GM18511 (cell line): ENCODE measurements around the gene ADGRF3.
"Not testable (repeated sequence)": the region's sequence is repeated elsewhere in the genome, so short reads cannot be mapped to it uniquely, and the experiment has no call there.

Source experiments
- ATAC-seq: cut with Tn5 transposase; IDR thresholded peaks from one replicate; pipeline ENCODE4 v1.9.1; 2021; ENCODE audit warnings: mild to moderate bottlenecking, moderate library complexity; ENCODE audit not compliant: unreplicated experiment

The ADGRF3 gene

DNA sequence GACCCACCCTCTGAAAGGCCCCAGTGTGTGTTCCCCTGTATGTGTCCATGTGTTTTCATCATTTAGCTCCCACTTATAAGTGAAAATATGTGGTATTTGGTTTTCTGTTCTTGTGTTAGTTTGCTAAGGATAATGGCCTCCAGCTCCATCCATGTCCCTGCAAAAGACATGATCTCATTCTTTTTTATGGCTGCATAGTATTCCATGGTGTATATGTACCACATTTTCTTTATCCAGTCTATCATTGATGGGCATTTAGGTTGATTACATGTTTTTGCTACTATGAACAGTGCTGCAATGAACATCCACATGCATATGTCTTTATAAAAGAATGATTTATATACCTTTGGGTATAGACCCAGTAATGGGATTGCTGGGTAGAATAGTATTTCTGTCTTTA is 22.1 kb downstream of the ADGRF3 start:
- not testable (repeated sequence) for ATAC-seq

DNA sequence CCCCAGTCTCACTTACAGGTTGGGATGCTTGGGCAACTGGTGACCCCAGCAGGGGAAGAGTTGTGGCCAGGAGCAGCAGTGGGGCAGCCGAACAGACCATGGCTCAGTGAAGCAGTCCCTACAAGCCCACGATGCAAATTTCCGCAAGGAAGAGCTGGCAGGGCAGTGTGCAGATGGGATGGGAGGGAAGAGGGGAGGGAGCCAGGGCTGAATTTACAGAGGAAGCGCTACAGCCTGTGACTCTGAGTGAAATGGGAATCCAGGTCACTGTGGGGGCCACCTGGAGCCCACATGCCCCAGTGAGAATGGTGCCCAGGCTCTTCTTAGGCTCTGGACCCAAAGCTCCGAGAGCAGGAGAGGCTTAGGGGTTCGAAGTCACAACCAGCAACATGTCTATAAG is 27.6 kb downstream of the ADGRF3 start:
- ATAC-seq: no peak

DNA sequence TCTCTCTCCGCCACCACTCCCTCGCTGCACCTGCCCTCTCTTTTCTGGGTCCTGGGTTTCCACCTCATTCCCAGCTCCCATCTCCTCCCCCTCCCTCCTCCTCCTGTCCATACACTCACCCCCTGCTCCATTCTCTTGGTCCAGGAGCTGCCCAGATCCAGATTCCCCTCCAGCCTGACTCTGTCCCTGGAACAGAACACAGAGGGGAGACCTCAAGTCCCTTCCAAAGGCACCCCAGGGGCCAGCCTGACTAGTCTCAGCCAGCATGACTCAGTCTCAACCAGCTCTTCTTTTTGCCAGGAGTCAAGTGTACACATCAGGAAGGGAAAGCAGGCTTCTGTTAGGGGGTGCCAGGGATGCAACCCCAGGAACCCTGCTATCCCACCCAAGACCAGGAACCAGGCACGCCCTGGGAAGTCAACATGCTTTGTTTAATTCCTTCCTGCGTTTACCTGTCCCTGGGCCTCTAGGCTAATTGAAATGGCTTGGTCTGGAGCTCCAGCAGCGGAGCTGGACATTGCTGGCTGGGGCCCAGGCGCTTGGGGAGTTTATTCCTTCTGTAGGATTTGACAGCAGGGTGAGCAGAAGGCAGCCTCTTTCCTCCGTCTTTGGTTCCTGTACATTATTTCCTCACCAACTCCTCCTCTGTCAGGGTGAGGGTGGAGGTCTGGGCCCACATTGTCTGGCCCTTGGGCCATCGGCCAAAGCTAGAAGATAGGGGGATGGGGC is 29.0 kb downstream of the ADGRF3 start:
- no peak for ATAC-seq

DNA sequence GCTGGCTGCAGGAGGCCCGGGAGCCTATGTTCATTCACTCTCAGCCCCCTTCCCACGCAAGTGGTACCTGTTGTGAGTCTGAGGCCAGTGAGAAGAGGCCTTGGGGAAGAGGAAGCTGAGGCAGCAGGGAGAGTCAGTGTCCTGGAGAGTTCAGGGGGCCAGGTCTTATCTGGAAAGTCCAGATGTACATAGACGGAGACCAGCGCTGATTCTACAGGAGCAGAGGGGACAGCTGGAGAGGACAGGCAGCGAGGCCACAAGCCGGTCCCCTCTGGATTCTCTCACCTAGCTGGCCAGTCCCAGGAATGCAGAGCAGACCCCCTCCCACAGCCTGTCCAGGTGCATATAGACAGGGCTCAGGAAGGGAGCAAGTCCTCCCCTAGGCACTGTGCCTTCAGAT is 29.7 kb downstream of the ADGRF3 start:
- ATAC-seq: no peak

DNA sequence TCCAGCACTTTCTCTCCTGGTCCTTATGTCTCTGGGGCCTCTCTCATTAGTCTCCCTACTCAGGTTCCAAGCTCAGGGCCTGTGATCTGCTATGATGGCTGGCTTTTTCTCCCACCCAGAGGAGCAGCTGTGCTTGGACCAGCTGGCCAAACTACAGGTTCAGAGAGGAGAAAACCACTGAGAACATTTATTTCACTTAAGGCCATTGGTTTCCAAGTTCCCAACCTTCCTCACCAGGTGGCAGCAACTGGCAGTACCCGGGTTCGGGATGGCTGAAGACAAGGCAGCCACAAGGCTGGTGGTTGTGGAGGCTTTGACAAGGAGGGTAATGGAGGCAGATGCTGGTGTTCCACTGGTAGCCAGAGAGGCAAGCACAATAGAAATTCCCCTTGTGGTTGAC is 30.5 kb downstream of the ADGRF3 start:
- ATAC-seq: no peak

DNA sequence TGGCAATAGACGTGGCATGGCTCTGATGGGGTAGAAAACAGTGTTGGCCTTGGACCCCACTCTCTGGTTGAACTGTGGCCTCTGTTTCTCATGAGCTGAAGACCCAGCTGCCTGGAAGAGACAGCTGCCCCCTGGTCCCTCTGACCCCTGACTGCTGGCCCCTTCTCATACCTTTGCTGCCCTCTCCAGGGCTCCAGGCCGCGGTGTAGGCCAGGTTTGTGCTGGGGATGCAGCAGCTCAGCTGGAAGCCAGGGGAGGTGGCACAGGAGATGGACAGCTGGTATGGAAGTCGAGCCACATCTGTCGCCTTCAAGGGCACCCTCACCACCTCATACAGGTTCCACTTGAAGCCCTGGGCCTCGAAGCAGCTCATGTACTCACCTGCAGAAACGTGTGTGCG is 32.3 kb downstream of the ADGRF3 start:
- no peak for ATAC-seq

DNA sequence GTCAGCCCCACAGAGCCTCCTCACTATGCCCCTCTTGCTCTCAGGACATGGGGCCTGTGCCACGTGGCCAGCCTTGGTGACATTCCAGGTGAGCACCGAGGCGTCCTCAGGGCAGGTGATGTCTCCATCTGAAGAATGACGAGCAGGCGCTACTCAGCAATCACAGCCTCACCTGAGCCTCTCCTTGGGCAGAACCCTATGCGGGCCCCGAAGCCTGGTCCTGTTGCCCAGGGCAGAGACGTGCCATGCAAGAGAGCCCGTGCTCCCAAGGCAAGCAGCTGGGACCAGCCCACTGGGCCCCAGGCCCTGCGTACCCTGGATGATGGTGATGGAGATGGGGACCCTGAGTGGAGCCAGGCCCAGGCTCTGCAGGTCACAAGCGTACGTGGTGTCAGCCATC is 33.1 kb downstream of the ADGRF3 start:
- no peak for ATAC-seq

DNA sequence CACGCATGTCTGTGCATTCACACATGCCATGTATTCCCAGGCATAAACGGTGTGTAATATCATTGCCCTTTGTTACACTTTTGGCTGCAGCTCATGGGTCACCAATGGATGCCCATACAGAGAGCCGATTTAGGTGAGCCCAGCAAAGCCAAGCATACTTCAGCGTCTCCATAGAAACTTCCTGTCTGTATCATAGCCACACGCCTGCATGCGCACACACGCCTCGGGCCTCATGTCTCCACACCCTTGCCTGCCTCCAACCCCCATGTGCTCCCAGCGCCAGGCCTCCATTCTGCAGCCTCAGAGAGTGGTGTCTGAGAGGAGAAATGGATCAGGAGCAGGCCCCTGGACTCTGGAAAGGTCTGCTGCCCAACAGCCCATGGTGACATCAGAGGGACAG is 34.1 kb downstream of the ADGRF3 start:
- ATAC-seq: no peak

DNA sequence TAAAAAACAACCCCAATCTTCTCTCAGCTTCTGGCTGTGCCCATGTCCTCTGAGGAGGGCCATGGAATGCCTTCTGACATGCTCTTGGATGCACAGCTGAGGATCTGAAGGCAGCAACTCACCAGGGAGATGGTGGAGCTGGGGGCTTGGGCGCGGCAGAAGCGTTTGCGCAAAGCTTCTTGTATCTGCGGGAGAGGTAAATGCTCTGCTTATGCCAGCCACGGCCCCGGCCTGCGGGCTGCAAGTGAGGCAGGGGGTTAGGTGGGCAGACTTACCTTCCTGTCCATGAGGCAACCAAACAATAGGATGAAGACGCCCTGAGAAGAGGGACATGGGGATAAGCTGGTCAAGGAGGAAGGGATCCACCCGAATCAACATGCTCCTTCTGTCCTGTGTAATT is 36.7 kb downstream of the ADGRF3 start:
- ATAC-seq: no peak

DNA sequence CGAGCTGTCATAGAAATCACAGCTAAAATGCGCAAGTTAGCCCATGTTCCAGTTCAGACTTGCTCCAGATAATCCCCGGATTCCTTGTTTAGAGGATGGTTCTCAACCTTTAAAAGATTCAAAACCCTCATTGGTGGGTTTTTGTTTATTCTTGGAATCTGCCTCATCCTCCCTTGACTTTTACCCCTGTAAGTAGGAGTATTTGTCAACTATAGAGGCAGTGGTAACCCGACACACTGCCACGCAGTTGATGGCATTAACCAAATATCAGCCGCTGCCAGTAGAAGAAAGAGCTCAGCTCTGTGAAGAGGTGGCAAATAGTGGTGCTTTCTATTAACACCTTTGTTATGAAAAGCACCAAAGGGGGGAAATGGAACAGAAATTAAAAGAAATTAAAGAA is 41.0 kb downstream of the ADGRF3 start:
- ATAC-seq: no peak

DNA sequence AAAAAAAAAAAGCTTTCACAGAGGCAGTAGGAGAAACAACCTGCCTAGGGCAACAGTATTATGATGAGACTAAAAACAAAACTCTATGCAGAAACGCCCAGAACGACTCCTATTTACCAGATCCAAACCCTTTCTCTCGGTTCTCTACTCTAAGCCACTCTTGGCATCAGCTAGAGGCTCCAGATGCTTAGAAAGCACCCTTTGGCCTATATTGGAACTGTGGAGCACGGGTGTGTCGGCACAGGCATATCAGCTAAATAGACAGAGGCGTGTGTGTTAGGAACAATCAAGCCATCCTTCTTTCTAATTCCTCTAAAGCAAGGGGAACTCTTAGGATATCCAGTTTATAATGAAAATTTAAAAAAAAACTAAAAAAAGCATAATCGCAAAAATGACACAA is 41.5 kb downstream of the ADGRF3 start:
- ATAC-seq: not testable (repeated sequence)

DNA sequence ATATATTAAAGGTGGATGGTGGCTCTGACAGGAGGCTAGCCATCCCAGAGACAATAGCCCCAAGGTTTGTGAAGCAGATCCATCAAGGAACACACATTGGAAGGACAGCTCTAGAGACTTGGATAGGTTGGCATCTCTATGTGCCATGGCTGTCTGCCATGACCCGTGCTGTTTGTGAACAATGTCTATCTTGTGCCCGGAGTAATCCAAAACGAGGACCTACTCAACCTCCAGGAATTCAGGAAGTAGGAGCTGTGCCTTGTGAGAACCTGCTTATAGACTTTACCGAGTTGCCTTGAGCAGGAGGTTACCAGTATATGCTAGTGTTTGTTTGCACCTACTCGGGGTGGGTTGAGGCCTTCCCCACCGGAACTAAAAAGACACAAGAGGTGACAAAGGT is 43.7 kb downstream of the ADGRF3 start:
- no peak for ATAC-seq

DNA sequence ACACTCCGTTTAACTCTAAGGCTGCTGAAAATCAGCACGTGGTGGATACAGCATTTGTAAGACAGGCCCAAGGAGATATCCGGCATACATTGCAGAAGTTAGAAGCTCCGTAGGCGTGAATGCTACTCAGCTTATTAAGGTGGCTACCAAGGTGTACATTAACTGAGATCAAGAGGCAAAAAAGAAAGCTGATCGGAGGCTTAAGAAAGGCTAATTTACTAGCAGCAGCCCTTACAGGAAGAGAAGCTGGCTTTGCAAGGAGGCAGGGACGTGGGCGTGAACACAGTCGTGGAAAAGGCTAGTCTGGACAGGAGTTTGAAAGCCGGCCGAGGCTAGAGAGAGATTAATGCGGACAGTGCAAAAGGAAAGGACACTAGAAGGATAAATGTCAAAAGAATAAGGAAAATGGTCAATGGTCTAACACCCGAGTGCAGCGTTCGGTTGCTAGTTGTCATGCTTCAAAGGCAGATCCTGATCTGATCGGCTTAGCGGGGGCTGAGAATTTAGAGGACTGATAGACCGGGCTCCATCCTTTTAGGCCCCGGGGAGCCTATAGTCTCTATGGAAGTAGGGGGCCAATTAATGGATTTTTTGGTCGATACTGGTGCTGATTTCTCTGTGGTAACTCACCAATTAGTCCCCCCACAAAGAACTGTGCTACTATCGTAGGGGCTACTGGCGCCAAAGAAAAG is 46.2 kb downstream of the ADGRF3 start:
- no peak for ATAC-seq

DNA sequence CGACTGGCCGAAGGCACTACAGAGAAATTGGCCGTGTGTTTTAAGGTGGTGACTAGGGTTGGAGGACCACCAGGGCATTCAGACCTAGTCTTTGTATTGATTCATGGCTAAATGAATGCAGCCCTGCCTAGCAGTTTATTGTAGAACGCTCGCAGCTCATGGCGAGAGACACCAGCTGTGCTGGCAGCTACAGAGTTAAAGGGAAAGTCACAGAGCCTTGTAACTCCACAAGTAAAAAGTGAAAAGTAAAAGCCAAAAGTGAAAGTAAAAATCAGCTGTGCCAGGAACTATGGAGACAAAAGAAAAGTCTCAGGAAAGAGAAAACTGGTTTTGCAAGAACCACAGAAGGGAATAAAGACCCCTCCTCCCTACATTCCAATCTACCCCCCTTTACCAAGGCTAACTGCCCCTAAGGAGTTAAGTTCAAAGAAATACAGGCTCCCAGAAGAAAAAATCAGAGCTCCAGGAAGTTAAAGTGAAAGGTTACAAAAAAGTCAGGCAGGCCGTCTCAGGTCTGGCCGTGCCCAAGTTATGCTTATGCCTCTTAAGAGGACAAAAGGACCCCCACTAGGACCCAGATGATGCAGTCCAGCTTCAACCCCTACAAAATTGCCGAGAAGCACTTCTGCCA is 47.0 kb downstream of the ADGRF3 start:
- ATAC-seq: no peak

DNA sequence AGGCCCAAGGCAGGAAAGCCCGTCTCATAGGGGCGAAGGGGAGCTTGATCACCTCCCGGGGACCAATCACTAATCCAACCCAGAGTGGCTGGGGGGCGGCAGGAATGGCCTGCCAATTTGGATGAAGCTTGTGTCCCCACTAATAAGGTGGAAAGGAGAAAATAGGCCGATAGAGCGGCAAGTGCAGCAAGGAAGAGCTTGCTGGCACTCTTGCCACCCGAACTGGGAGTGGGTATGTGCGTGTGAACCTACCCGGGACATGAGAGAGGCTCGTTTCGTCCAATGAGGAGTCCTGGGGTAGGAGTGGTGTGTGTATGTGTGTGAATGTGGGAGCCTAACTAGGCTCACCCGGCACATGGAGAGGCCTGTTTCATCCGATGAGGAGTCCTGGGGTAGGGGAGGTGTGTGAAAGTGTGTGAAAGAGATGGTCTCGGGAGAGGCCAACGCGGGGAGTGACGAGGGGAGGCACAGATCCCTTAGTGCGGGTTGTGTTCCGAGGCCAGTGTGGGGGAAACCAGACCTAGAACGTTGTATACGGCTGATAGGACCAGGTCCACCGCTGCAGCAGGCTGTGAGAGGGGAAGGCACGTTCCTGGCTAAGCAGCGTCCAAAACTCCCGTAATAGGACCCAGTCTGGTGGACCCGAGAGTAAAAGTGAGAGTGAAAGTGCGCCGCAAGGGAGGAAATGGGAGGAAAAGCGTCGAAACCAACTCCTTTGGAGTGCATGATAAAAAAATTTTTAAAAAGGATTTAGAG is 47.8 kb downstream of the ADGRF3 start:
- ATAC-seq: no peak

DNA sequence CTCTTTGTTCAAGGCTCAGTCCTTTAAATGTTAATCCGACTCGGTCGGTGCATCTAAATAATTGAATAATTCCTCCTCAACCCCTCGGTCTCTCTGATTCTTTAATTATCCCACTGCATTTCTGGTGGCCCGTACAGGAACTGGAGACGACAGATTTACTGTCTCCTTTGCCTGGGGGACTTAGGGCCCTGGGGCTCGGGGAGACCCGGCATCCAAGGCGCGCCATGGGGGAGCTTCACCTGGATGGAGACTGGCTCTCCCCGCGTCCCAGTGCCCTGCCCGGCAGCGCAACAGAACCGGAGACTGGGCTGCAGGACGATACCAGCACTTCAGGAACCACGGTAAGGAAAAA is 48.3 kb downstream of the ADGRF3 start:
- ATAC-seq: no peak

DNA sequence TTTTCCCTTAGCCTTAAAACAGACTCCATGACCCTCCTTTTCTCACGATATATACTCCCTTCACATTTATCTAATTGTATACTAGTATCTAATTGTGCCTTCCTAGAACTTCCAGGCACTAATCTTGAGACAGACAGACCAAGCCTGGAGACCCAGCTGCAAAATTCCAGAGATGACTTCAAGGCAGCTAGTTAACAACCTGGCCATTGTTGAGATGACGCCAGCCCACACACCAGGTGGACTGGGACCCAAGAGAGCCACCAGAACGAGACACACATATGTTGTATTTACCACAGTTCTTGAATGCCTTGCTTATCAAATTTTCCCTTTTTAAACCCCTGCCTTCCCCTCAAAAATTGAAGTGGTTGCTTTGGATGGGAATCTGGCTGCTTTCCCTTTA is 49.5 kb downstream of the ADGRF3 start:
- no peak for ATAC-seq

DNA sequence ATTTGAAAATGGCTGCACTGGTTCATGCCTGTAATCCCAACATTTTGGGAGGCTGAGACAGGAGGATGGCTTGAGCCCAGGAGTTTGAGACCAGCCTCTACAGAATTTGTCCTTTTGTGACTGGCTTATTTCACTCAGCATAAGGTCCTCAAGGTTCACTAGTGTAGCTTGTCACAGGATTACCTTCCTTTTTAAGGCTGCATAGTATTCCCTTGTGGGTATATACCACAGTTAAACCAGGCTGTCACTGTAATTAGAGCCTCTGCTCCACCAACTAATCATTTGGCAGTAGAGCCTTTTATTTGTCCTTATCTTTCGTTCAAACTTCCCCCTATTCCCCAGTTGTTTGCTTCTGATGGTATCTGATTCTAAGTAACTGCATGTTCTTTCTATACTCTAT is 51.1 kb downstream of the ADGRF3 start:
- ATAC-seq: no peak

DNA sequence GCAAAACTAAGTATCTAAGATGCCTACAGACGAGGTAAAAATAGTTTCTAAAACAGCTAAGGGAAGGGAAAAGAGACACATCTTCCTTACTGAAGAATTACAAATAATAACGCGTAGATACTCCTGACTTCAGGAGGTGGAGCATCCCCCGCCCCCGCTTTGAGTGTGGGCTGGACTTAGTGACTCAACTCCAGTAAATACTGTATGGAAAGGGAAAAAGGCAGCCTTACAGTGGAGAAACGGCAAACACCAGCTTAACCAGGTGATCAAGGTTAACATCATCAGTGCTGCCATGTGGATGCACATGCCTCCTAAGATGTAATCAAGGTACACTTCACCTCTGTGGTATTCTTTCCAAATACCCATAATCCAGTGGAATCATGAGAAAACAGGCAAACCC is 53.9 kb downstream of the ADGRF3 start:
- ATAC-seq: no peak

DNA sequence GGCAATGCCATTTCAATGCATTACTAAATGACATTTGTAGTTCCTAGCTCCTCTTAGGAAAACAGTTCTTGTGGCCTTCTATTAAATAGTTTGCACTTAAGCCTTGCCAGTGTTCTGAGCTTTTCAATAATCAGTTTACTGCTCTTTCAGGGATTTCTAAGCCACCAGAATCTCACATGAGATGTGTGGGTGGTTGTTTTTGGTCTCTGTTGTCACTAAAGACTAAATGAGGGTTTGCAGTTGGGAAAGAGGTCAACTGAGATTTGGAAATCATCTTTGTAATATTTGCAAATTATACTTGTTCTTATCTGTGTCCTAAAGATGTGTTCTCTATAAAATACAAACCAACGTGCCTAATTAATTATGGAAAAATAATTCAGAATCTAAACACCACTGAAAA is 56.6 kb downstream of the ADGRF3 start:
- no peak for ATAC-seq

DNA sequence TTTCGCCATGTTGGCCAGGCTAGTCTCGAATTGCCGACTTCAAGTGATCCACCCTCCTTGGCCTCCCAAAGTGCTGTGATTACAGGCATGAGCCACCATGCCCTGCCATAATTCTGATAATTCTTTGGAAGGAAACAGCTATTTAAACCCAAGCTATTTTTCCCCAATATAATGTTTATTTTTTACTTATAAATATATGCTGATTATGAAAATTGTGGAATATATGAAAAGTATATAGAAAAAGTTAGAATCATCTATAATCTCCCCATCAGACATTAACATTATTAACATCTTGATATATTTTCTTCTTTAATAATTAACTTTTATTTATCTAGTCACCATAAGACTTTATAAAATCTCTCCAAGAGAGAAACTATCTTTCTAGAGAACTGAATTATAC is 60.7 kb downstream of the ADGRF3 start:
- no peak for ATAC-seq

DNA sequence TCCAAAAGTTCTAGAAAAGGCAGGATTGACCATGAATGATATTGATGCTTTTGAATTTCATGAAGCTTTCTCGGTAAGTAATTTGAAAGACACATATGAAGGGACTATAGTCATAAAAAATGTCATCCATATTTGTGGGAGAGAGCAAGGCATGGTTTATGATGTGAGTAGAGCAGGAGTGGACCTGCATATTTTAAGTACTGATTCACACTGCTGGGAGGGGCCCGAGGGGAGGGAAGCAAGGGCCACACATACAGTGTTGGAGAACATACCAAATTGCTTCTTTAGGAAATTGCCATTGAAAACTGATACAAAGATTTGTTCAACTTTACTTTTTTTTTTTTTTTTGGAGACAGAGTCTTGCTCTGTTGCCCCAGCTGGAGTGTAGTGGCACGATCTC is 62.5 kb downstream of the ADGRF3 start:
- no peak for ATAC-seq
